IMR-90 (cell line): ENCODE results near the gene AARSD1. TPM values are rescaled to one million over a fixed set of nuclear protein-coding genes. Genes with fewer than 3 reads are reported as not detected.

Experiments
- ATAC-seq: fragments of 200-7000 bp; cut with Tn5 transposase; 2 replicates; pipeline ENCODE4 v1.9.1; 2020; ENCODE audit warnings: low read depth, mild to moderate bottlenecking, moderate library complexity
- BruUV-seq: library from RNA; stranded (reverse); fragments of 400-500 nt; replicated peaks from 2 replicates; lab custom pipeline; 2021; lab: Mats Ljungman, UMichigan
- CTCF ChIA-PET: fragments of 300-600 bp; formaldehyde crosslinking; extraction: SDS; loops from one replicate; lab custom pipeline; 2021; ENCODE audit warnings: antibody characterized with exemption; lab: Yijun Ruan, JAX
- POLR2A ChIA-PET: fragments of 300-600 bp; sonication (Branson Sonifier 250); formaldehyde crosslinking; loops from one replicate; lab custom pipeline; 2022; ENCODE audit warnings: antibody characterized with exemption; ENCODE audit not compliant: unreplicated experiment; lab: Charles Lee
- DNase-seq: peaks from one replicate; pipeline ENCODE4 v3.0.0; 2013
- H2AFZ ChIP-seq: replicated peaks from 2 replicates; pipeline ENCODE3; 2013; ENCODE audit warnings: low read length, mild to moderate bottlenecking; ENCODE audit not compliant: poor library complexity
- H2AK5ac ChIP-seq: 2 replicates; pipeline ENCODE4 v1.6.1; 2013; ENCODE audit warnings: low read depth, low read length, inconsistent platforms
- H2AK9ac ChIP-seq: replicated peaks from 2 replicates; pipeline ENCODE3; 2013; ENCODE audit warnings: mild to moderate bottlenecking, low read depth, low read length, moderate library complexity; ENCODE audit not compliant: poor library complexity
- H2BK120ac ChIP-seq: 2 replicates; pipeline ENCODE4 v1.6.1; 2013; ENCODE audit warnings: low read depth, low read length, inconsistent platforms
- H2BK15ac ChIP-seq: 3 replicates; pipeline ENCODE4 v1.6.1; 2013; ENCODE audit warnings: low read depth, low read length, inconsistent platforms
- H2BK20ac ChIP-seq: 2 replicates; pipeline ENCODE4 v1.6.1; 2013; ENCODE audit warnings: low read depth, mild to moderate bottlenecking, inconsistent platforms, low read length, moderate library complexity
- H2BK5ac ChIP-seq: 2 replicates; pipeline ENCODE4 v1.6.1; 2013; ENCODE audit warnings: mild to moderate bottlenecking, low read depth, low read length, inconsistent platforms; ENCODE audit not compliant: poor library complexity, severe bottlenecking
- H3K14ac ChIP-seq: replicated peaks from 2 replicates; pipeline ENCODE4 v1.6.1; 2013; ENCODE audit warnings: low read depth, low read length, inconsistent platforms
- H3K18ac ChIP-seq: 2 replicates; pipeline ENCODE4 v1.6.1; 2013; ENCODE audit warnings: low read depth, low read length, control low read depth
- H3K23ac ChIP-seq: 2 replicates; pipeline ENCODE4 v1.6.1; 2013; ENCODE audit warnings: low read depth, low read length, inconsistent platforms
- H3K27ac ChIP-seq: 2 replicates; pipeline ENCODE4 v1.5.1; 2013; ENCODE audit warnings: mild to moderate bottlenecking, control low read depth, low read length; ENCODE audit not compliant: insufficient read depth
- H3K27me3 ChIP-seq: 2 replicates; pipeline ENCODE4 v1.6.1; 2013; ENCODE audit warnings: low read length; ENCODE audit not compliant: control insufficient read depth, insufficient read depth
- H3K36me3 ChIP-seq: 2 replicates; pipeline ENCODE4 v1.6.1; 2013; ENCODE audit warnings: low read length, mixed read lengths; ENCODE audit not compliant: control insufficient read depth, insufficient read depth
- H3K4ac ChIP-seq: 2 replicates; pipeline ENCODE4 v1.6.1; 2013; ENCODE audit warnings: low read depth, low read length, inconsistent platforms
- H3K4me1 ChIP-seq: 2 replicates; pipeline ENCODE4 v1.6.1; 2013; ENCODE audit warnings: low read length, mixed read lengths; ENCODE audit not compliant: control insufficient read depth, insufficient read depth
- H3K4me2 ChIP-seq: 2 replicates; pipeline ENCODE4 v1.6.1; 2013; ENCODE audit warnings: low read depth, mild to moderate bottlenecking, control low read depth, low read length, moderate library complexity
- H3K4me3 ChIP-seq: 2 replicates; pipeline ENCODE4 v1.5.1; 2013; ENCODE audit warnings: low read depth, mild to moderate bottlenecking, control low read depth, low read length, moderate library complexity; ENCODE audit not compliant: insufficient read depth
- H3K56ac ChIP-seq: 2 replicates; pipeline ENCODE4 v1.6.1; 2013; ENCODE audit warnings: low read length, inconsistent platforms; ENCODE audit not compliant: insufficient read depth; ENCODE audit errors: extremely low read depth
- H3K79me1 ChIP-seq, 2 experiments: 2 replicates each; pipeline ENCODE4 v1.6.1; 2013; ENCODE audit warnings: low read length in 2 of 2, inconsistent platforms in 1 of 2, low read depth in 1 of 2
- H3K9ac ChIP-seq: 2 replicates; pipeline ENCODE4 v1.6.1; 2013; ENCODE audit warnings: low read depth, low read length, control low read depth
- H3K9me1 ChIP-seq: 2 replicates; pipeline ENCODE4 v1.6.1; 2013; ENCODE audit warnings: low read length, inconsistent platforms; ENCODE audit not compliant: insufficient read depth
- H3K9me3 ChIP-seq: 2 replicates; pipeline ENCODE4 v1.6.1; 2013; ENCODE audit warnings: low read length; ENCODE audit not compliant: control insufficient read depth, insufficient read depth
- H4K20me1 ChIP-seq: 2 replicates; pipeline ENCODE4 v1.6.1; 2013; ENCODE audit warnings: low read length, inconsistent platforms; ENCODE audit not compliant: insufficient read depth
- H4K5ac ChIP-seq: 2 replicates; pipeline ENCODE4 v1.6.1; 2013; ENCODE audit warnings: mild to moderate bottlenecking, low read depth, low read length, control low read depth
- H4K8ac ChIP-seq, 2 experiments: 2 replicates each; pipeline ENCODE4 v1.6.1; 2013; ENCODE audit warnings: low read depth in 2 of 2, low read length in 2 of 2, control low read depth in 1 of 2, inconsistent platforms in 1 of 2
- H4K91ac ChIP-seq: 2 replicates; pipeline ENCODE4 v1.6.1; 2013; ENCODE audit warnings: low read depth, low read length, inconsistent platforms; ENCODE audit not compliant: insufficient read depth
- BHLHE40 ChIP-seq: fragments of 150-350 bp; IDR thresholded peaks from 2 replicates; pipeline ENCODE4 v1.6.1; 2016; ENCODE audit warnings: mild to moderate bottlenecking, low read depth, low read length
- CEBPB ChIP-seq: IDR thresholded peaks from 2 replicates; pipeline ENCODE4 v1.6.1; 2012; ENCODE audit warnings: low read depth, low read length, improper control_type of control experiment
- CHD1 ChIP-seq: IDR thresholded peaks from 2 replicates; pipeline ENCODE4 v1.6.1; 2012; ENCODE audit warnings: low read depth, low read length, improper control_type of control experiment
- FOS ChIP-seq: fragments of 150-350 bp; IDR thresholded peaks from 2 replicates; pipeline ENCODE4 v1.6.1; 2016; ENCODE audit warnings: low read depth, low read length
- MAFK ChIP-seq: IDR thresholded peaks from 2 replicates; pipeline ENCODE4 v1.6.1; 2012; ENCODE audit warnings: low read depth, low read length, improper control_type of control experiment
- MAZ ChIP-seq: IDR thresholded peaks from 2 replicates; pipeline ENCODE4 v1.6.1; 2012; ENCODE audit warnings: low read depth, mild to moderate bottlenecking, low read length, improper control_type of control experiment, moderate library complexity, borderline replicate concordance
- MXI1 ChIP-seq: IDR thresholded peaks from 2 replicates; pipeline ENCODE4 v1.6.1; 2012; ENCODE audit warnings: low read depth, mild to moderate bottlenecking, low read length, moderate library complexity, borderline replicate concordance
- NFE2L2 ChIP-seq: fragments of 150-350 bp; IDR thresholded peaks from 2 replicates; pipeline ENCODE4 v1.6.1; 2016; ENCODE audit warnings: low read depth, mild to moderate bottlenecking, low read length
- POLR2A ChIP-seq: IDR thresholded peaks from 2 replicates; pipeline ENCODE4 v1.6.1; 2012; ENCODE audit warnings: mild to moderate bottlenecking, low read depth, low read length
- RAD21 ChIP-seq: IDR thresholded peaks from 2 replicates; pipeline ENCODE4 v1.6.1; 2012; ENCODE audit warnings: low read length, improper control_type of control experiment
- RCOR1 ChIP-seq: IDR thresholded peaks from 2 replicates; pipeline ENCODE4 v1.6.1; 2012; ENCODE audit warnings: mild to moderate bottlenecking, low read length, improper control_type of control experiment; ENCODE audit not compliant: insufficient replicate concordance
- RFX5 ChIP-seq: IDR thresholded peaks from 2 replicates; pipeline ENCODE4 v1.8.0; 2012; ENCODE audit warnings: low read depth, mild to moderate bottlenecking, low read length, moderate library complexity
- SMC3 ChIP-seq: fragments of 150-350 bp; IDR thresholded peaks from 2 replicates; pipeline ENCODE4 v1.6.1; 2016; ENCODE audit warnings: low read depth, mild to moderate bottlenecking, antibody characterized with exemption, low read length, moderate library complexity
- WGBS, 2 experiments: methylation state at CpG; one replicate each; pipeline versions ENCODE4 v1.1.5 to v1.1.7; 2013; ENCODE audit warnings: missing lambda C conversion rate in 2 of 2; ENCODE audit not compliant: insufficient read length in 1 of 2; ENCODE audit errors: extremely low coverage in 2 of 2; 5-methylcytosine and 5-hydroxymethylcytosine counted together
- dilution Hi-C: fragments of 300-500 bp; cut with HindIII; formaldehyde crosslinking; loops from one replicate; pipeline ENCODE4 v1.14.3; 2018; ENCODE audit warnings: low sequenced_read_pairs; ENCODE audit not compliant: unreplicated experiment
- in situ Hi-C: fragments of 300-500 bp; cut with MboI; formaldehyde crosslinking; loops from 3 replicates; pipeline ENCODE4 v1.14.3; 2019; ENCODE audit warnings: low sequenced_read_pairs, inconsistent platforms, mixed read lengths
- intact Hi-C: fragments of 100-400 bp; cut with micrococcal nuclease; formaldehyde crosslinking; loops from 2 replicates; pipeline ENCODE4 v1.10.0; 2022
- polyA plus RNA-seq, 3 experiments: library from polyadenylated mRNA; depleted of rRNA; stranded (reverse); fragments of >200 nt; gene quantifications; 2 replicates each; pipeline ENCODE4 v1.2.3, GENCODE V29; 2012; ENCODE audit warnings: low replicate concordance in 1 of 3
- total RNA-seq: library from RNA; depleted of rRNA; stranded (reverse); fragments of >200 nt; gene quantifications from 2 replicates; pipeline ENCODE4 v1.2.3, GENCODE V29; 2012
- TF ChIP-seq, protein P1 (sequence below): conservative IDR thresholded peaks from 2 replicates; pipeline ENCODE4 v1.5.1; 2012; ENCODE audit warnings: mild to moderate bottlenecking, low read depth, low read length, improper control_type of control experiment
- TF ChIP-seq, protein P2 (sequence below): fragments of 150-350 bp; IDR thresholded peaks from 2 replicates; pipeline ENCODE4 v1.6.1; 2016; ENCODE audit warnings: low read depth, mild to moderate bottlenecking, low read length, moderate library complexity, borderline replicate concordance
- TF ChIP-seq, protein P3 (sequence below): fragments of 150-350 bp; IDR thresholded peaks from 2 replicates; pipeline ENCODE4 v1.6.1; 2017; ENCODE audit warnings: mild to moderate bottlenecking, antibody characterized with exemption, low read length, low read depth

The AARSD1 gene
- total and polyA plus RNA-seq, 2 of the 4 experiments (the other 2 are of a cell fraction) = 55.0 to 58.9 TPM

DNA sequence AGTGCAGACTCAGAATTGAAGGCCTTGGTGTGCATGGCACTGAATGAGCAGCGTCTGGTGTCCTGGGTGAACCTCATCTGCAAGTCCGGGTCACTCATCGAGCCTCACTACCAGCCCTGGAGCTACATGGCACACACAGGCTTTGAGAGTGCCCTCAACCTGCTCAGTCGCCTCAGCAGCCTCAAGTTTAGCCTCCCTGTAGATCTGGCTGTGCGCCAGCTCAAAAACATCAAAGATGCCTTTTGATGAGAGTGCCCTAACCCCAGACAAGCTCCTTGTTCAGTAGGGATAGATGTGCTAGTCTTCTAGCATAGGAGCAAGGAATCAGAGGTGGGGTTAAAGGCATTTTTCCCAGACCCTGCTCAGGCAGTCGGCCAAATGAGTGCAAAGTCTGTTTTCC lies 27.2 kb upstream of the AARSD1 start:
- Histone ChIP-seq H4K91ac (no peak overlapping the region), H3K79me1 (peaks cover 6 to 28% of the 10 kb centered on the region in 2 experiments; a peak in 3 of 4 replicates), H2BK5ac (no peak overlapping the region), H4K20me1 (no peaks in the 10 kb centered on the region), H3K4me3 (no peak overlapping the region), H4K5ac (no peak overlapping the region), H3K23ac (no peak overlapping the region), H3K4ac (no peak overlapping the region), H3K56ac (no peak overlapping the region), H3K9me3 (no peaks in the 10 kb centered on the region), H2AFZ (no peak overlapping the region), H3K18ac (no peak overlapping the region), H3K27ac (no peak overlapping the region), H4K8ac (no peak overlapping the region), H3K27me3 (no peaks in the 10 kb centered on the region), H2AK9ac (no peak overlapping the region), H3K14ac (0 out of 2 replicates have a peak overlapping the region, but pooled peaks have one; percentile 39), H3K9ac (no peak overlapping the region), H3K9me1 (peaks cover 14% of the 10 kb centered on the region), H2BK120ac (no peak overlapping the region), H3K4me1 (no peaks in the 10 kb centered on the region; the same call in 1 of the 2 replicates), H3K36me3 (peaks cover 36% of the 10 kb centered on the region), H3K4me2 (no peak overlapping the region), H2AK5ac (peak overlapping the region; percentile 9; the same call in 1 of the 2 replicates), H2BK15ac (no peak overlapping the region), H2BK20ac (no peak overlapping the region)
- dilution Hi-C loops = no loop called here
- 100% methylated on average over 3 of the region's 6 CpGs; no CpG with 5 or more reads in 1 of the 2 experiments for WGBS, 2 experiments
- ChIA-PET CTCF (no interaction called here), POLR2A (no interaction called here)
- in situ Hi-C loops = loop anchor here (25.0 kb wide), 1 partner anchor 371 kb away; no protein-coding TSS in a partner anchor
- TF ChIP-seq CHD1 = no peak
- TF ChIP-seq RAD21 = no peak
- TF ChIP-seq, protein P1, sequence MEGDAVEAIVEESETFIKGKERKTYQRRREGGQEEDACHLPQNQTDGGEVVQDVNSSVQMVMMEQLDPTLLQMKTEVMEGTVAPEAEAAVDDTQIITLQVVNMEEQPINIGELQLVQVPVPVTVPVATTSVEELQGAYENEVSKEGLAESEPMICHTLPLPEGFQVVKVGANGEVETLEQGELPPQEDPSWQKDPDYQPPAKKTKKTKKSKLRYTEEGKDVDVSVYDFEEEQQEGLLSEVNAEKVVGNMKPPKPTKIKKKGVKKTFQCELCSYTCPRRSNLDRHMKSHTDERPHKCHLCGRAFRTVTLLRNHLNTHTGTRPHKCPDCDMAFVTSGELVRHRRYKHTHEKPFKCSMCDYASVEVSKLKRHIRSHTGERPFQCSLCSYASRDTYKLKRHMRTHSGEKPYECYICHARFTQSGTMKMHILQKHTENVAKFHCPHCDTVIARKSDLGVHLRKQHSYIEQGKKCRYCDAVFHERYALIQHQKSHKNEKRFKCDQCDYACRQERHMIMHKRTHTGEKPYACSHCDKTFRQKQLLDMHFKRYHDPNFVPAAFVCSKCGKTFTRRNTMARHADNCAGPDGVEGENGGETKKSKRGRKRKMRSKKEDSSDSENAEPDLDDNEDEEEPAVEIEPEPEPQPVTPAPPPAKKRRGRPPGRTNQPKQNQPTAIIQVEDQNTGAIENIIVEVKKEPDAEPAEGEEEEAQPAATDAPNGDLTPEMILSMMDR = no peak
- TF ChIP-seq MAFK = no peak
- TF ChIP-seq, protein P2, sequence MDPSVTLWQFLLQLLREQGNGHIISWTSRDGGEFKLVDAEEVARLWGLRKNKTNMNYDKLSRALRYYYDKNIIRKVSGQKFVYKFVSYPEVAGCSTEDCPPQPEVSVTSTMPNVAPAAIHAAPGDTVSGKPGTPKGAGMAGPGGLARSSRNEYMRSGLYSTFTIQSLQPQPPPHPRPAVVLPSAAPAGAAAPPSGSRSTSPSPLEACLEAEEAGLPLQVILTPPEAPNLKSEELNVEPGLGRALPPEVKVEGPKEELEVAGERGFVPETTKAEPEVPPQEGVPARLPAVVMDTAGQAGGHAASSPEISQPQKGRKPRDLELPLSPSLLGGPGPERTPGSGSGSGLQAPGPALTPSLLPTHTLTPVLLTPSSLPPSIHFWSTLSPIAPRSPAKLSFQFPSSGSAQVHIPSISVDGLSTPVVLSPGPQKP = no peak
- no peak for TF ChIP-seq CEBPB
- no peak for TF ChIP-seq POLR2A
- TF ChIP-seq FOS = no peak
- TF ChIP-seq RCOR1 = no peak
- TF ChIP-seq MAZ = no peak
- no peak for TF ChIP-seq SMC3
- no peak for TF ChIP-seq NFE2L2
- TF ChIP-seq MXI1 = no peak
- TF ChIP-seq BHLHE40 = no peak
- TF ChIP-seq RFX5 = no peak
- TF ChIP-seq, protein P3, sequence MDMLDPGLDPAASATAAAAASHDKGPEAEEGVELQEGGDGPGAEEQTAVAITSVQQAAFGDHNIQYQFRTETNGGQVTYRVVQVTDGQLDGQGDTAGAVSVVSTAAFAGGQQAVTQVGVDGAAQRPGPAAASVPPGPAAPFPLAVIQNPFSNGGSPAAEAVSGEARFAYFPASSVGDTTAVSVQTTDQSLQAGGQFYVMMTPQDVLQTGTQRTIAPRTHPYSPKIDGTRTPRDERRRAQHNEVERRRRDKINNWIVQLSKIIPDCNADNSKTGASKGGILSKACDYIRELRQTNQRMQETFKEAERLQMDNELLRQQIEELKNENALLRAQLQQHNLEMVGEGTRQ = no peak
- BruUV-seq = no TSS peak
- intact Hi-C loops = loop anchor here (10.0 kb wide), 1 partner anchor 323 kb away; no protein-coding TSS in a partner anchor
- DNase-seq (no peak), ATAC-seq (no peak)
